H54 (cell line): Measurements from ENCODE around the gene KIF18A.

Experiments
- DNase-seq: peaks from one replicate; pipeline ENCODE4 v3.0.0; 2011; ENCODE audit warnings: low spot score, mixed read lengths; ENCODE audit not compliant: insufficient read length
- FAIRE-seq: peaks from 3 replicates; lab custom pipeline; 2011; peaks lifted over from hg19 to GRCh38; lab: Jason Lieb, UNC
- POLR2A ChIP-seq: IDR thresholded peaks from 2 replicates; pipeline ENCODE4 v1.6.1; 2011; ENCODE audit warnings: low read depth, mild to moderate bottlenecking, low read length

The KIF18A gene

GRCh38 chr11:28049338-28050216, 58.4 kb downstream of the KIF18A start:
- FAIRE-seq, result peak; percentile 98
- TF ChIP-seq POLR2A, result no peak
- DNase-seq, result no peak

GRCh38 chr11:28048812-28049211, 59.1 kb downstream of the KIF18A start:
- no peak for FAIRE-seq
- DNase-seq, result no peak
- TF ChIP-seq POLR2A, result no peak

GRCh38 chr11:28043930-28044709, 63.8 kb downstream of the KIF18A start:
- FAIRE-seq (no peak), DNase-seq (no peak)
- no peak for TF ChIP-seq POLR2A

- DNase-seq, result no peak
- TF ChIP-seq POLR2A, result no peak
- no peak for FAIRE-seq
Observed at GRCh38 chr11:28040384-28040783, 67.6 kb downstream of the KIF18A start.

- no peak for DNase-seq
- no peak for TF ChIP-seq POLR2A
- FAIRE-seq, result no peak
Observed at GRCh38 chr11:28038775-28039174, 69.2 kb downstream of the KIF18A start.

GRCh38 chr11:28026634-28027290, 81.2 kb downstream of the KIF18A start:
- FAIRE-seq, result no peak
- DNase-seq, result no peak
- TF ChIP-seq POLR2A, result no peak

GRCh38 chr11:28017816-28018215, 90.1 kb downstream of the KIF18A start:
- DNase-seq, result no peak
- no peak for TF ChIP-seq POLR2A
- peak; percentile 80 for FAIRE-seq

- FAIRE-seq, result no peak
- no peak for TF ChIP-seq POLR2A
Observed at GRCh38 chr11:28011813-28012212, 96.1 kb downstream of the KIF18A start.

GRCh38 chr11:28009996-28010395, 98.0 kb downstream of the KIF18A start:
- TF ChIP-seq POLR2A, result no peak
- DNase-seq (no peak), FAIRE-seq (no peak)

More at GRCh38 chr11:28011813-28012212, 96.1 kb downstream of the KIF18A start:
- no peak for DNase-seq

GRCh38 chr11:28009388-28009787, 98.6 kb downstream of the KIF18A start:
- TF ChIP-seq POLR2A, result no peak
- DNase-seq, result no peak
- FAIRE-seq, result no peak

- FAIRE-seq, result no peak
- no peak for TF ChIP-seq POLR2A
- DNase-seq, result no peak
Observed at GRCh38 chr11:28003615-28004014, 104.3 kb downstream of the KIF18A start.

- DNase-seq (no peak), FAIRE-seq (no peak)
- TF ChIP-seq POLR2A, result no peak
Observed at GRCh38 chr11:27998552-27998951, 109.4 kb downstream of the KIF18A start.

GRCh38 chr11:27997344-27997743, 110.6 kb downstream of the KIF18A start:
- no peak for TF ChIP-seq POLR2A
- no peak for FAIRE-seq
- no peak for DNase-seq

- DNase-seq (no peak), FAIRE-seq (no peak)
- TF ChIP-seq POLR2A, result no peak
Observed at GRCh38 chr11:27996066-27996465, 111.9 kb downstream of the KIF18A start.
